ENCODE measurements around the gene PXDN.

DNA sequence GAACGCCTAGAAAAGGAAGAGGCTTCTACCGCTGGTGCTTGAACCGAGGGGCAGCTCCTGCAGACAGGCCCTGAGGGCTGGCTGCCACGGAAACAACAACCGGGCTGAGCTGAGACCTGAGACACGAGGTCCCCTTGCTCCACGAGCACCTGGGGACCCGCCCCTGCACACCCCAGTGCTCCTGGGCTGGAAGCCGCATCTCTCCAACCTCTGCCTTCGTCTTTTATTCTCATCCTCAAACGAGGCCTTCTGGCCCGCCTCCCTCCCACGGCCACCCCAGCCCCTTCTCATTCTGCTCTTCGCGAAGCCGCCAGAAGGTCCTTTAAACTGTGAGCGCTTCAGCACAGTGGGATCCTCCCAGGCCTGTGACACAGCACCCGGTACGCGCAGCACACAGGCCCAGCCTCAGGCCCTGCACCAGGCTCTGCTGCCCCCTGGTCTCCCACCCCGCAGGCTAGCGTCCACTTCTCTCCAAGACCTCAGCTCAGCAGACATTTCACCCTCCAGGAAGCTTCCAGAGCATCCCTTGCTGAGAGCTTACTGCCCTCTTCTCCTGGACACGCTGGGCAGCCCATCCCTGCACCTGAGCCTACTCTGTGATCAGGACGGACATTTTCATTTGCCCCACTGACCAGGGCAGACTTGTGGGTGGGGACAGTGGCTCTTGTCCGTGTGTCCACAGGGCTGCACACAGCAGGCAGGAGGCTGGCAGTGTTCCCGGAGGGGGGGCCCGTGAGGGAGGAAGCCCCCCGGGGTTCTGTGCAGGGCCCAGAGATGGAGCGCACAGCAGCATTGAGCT, 149.7 kb downstream of the PXDN start:
- TF ChIP-seq EZH2 (IDR thresholded peaks at IDR 0.05) (no peak), POLR2AphosphoS5 (IDR thresholded peaks at IDR 0.05; ENCODE audit: borderline replicate concordance, low read depth, low read length) (no peak), FOXP2 (optimal IDR thresholded peaks at IDR 0.05; ENCODE audit: control extremely low read depth, extremely low read length, insufficient read depth) (no peak)
